PC-3 (cell line): Measurements from ENCODE around the gene SLC7A1. TPM values are rescaled to one million over a fixed set of nuclear protein-coding genes. Genes with fewer than 3 reads are reported as not detected.
A peak's percentile ranks its signal among the peaks of the same experiment; 100 is the strongest.

Experiments
- ATAC-seq: fragments of 200-7000 bp; cut with Tn5 transposase; 2 replicates; pipeline ENCODE4 v1.9.1; 2020; ENCODE audit warnings: mild to moderate bottlenecking, moderate library complexity
- BruUV-seq: library from RNA; stranded (reverse); fragments of 400-500 nt; replicated peaks from 2 replicates; lab custom pipeline; 2021; lab: Mats Ljungman, UMichigan
- CTCF ChIA-PET: fragments of 300-600 bp; sonication (Branson Sonifier 250); formaldehyde crosslinking; loops from one replicate; lab custom pipeline; 2022; ENCODE audit warnings: antibody characterized with exemption; lab: Charles Lee
- POLR2A ChIA-PET: fragments of 300-600 bp; sonication (Branson Sonifier 250); formaldehyde crosslinking; loops from one replicate; lab custom pipeline; 2022; ENCODE audit warnings: antibody characterized with exemption; ENCODE audit not compliant: unreplicated experiment; lab: Charles Lee
- DNase-seq: peaks from one replicate; pipeline ENCODE4 v3.0.0-alpha.2; 2015
- H2AFZ ChIP-seq: fragments of 300-600 bp; sonication (generic); 2 replicates; pipeline ENCODE4 v1.6.0; 2016; ENCODE audit warnings: antibody characterized with exemption, low read length
- H3F3A ChIP-seq: fragments of 300-600 bp; sonication (generic); one replicate; pipeline ENCODE4 v1.6.0; 2017; ENCODE audit warnings: antibody characterized with exemption, low read length, control low read depth, mild to moderate bottlenecking; ENCODE audit not compliant: unreplicated experiment
- H3K27ac ChIP-seq: fragments of 300-600 bp; sonication (generic); 2 replicates; pipeline ENCODE4 v1.5.1; 2016; ENCODE audit warnings: mild to moderate bottlenecking, low read length
- H3K27me3 ChIP-seq: fragments of 300-600 bp; sonication (generic); 2 replicates; pipeline ENCODE4 v1.6.1; 2016; ENCODE audit warnings: low read length, mixed read lengths
- H3K36me3 ChIP-seq: fragments of 300-600 bp; sonication (generic); 2 replicates; pipeline ENCODE4 v1.6.1; 2016; ENCODE audit warnings: low read depth, mixed run types, low read length, mixed read lengths
- H3K4me1 ChIP-seq: fragments of 300-600 bp; sonication (generic); 2 replicates; pipeline ENCODE4 v1.5.1; 2016; ENCODE audit warnings: low read length; ENCODE audit not compliant: insufficient read depth
- H3K4me2 ChIP-seq: fragments of 300-600 bp; sonication (generic); 2 replicates; pipeline ENCODE4 v1.6.0; 2016; ENCODE audit warnings: low read length
- H3K4me3 ChIP-seq: fragments of 300-600 bp; sonication (generic); 2 replicates; pipeline ENCODE4 v1.5.1; 2016; ENCODE audit warnings: mild to moderate bottlenecking, low read length, mixed read lengths
- H3K79me2 ChIP-seq: fragments of 300-600 bp; sonication (generic); 2 replicates; pipeline ENCODE4 v1.6.1; 2017; ENCODE audit warnings: low read length, mixed read lengths
- H3K9ac ChIP-seq: fragments of 300-600 bp; sonication (generic); 2 replicates; pipeline ENCODE4 v1.6.0; 2016; ENCODE audit warnings: mild to moderate bottlenecking, low read length
- H3K9me2 ChIP-seq: fragments of 300-600 bp; sonication (generic); replicated peaks from 2 replicates; pipeline ENCODE4 v1.6.1; 2016; ENCODE audit warnings: mixed run types, low read length, mixed read lengths
- H3K9me3 ChIP-seq: fragments of 300-600 bp; sonication (generic); 2 replicates; pipeline ENCODE4 v1.6.1; 2016; ENCODE audit warnings: low read length, mixed read lengths
- H4K20me1 ChIP-seq: fragments of 300-600 bp; sonication (generic); 2 replicates; pipeline ENCODE4 v1.6.1; 2016; ENCODE audit warnings: low read length, mixed read lengths
- CTCF ChIP-seq: fragments of 300-600 bp; sonication (generic); conservative IDR thresholded peaks from 2 replicates; pipeline ENCODE4 v1.5.1; 2017; ENCODE audit warnings: antibody characterized with exemption, low read depth, mild to moderate bottlenecking, low read length
- EZH2 ChIP-seq: fragments of 300-600 bp; sonication (generic); IDR thresholded peaks from one replicate; pipeline ENCODE4 v1.6.1; 2017; ENCODE audit warnings: antibody characterized with exemption, mild to moderate bottlenecking, low read length; ENCODE audit not compliant: unreplicated experiment
- EZH2phosphoT487 ChIP-seq: fragments of 300-600 bp; sonication (generic); IDR thresholded peaks from 2 replicates; pipeline ENCODE4 v1.6.1; 2018; ENCODE audit warnings: mild to moderate bottlenecking, antibody characterized with exemption, low read length, borderline replicate concordance
- intact Hi-C: fragments of 100-400 bp; cut with micrococcal nuclease; formaldehyde crosslinking; loops from 2 replicates; pipeline ENCODE4 v1.9.0; 2023
- total RNA-seq: library from RNA; depleted of rRNA; stranded (reverse); fragments of >200 nt; gene quantifications from 2 replicates; pipeline ENCODE4 v1.2.3, GENCODE V29; 2014

The SLC7A1 gene
- total RNA-seq, 1 experiment from 2014 or later, result 19.5 TPM

GRCh38 chr13:29578300-29579085 lies 17.0 kb downstream of the SLC7A1 start:
- no peak overlapping the region for H3K4me2 ChIP-seq
- BruUV-seq, result no TSS peak

GRCh38 chr13:29577136-29578051 lies 18.1 kb downstream of the SLC7A1 start:
- Histone ChIP-seq H3K27me3 (no peaks in the 10 kb centered on the region), H3K9me3 (no peaks in the 10 kb centered on the region), H3K4me1 (0 out of 2 replicates have a peak, but pooled peaks cover 8% of the 10 kb centered on the region), H3K79me2 (peaks cover 100% of the 10 kb centered on the region), H3K36me3 (no peaks in the 10 kb centered on the region), H2AFZ (no peak overlapping the region), H3K9me2 (no peaks in the 10 kb centered on the region), H4K20me1 (peaks cover 45% of the 10 kb centered on the region), H3K27ac (no peak overlapping the region), H3F3A (no peaks in the 10 kb centered on the region), H3K4me2 (no peak overlapping the region), H3K4me3 (no peak overlapping the region), H3K9ac (no peak overlapping the region)
- CTCF ChIA-PET, result no interaction called here
- BruUV-seq, result no TSS peak
- no peak for TF ChIP-seq EZH2phosphoT487
- TF ChIP-seq CTCF, result no peak
- TF ChIP-seq EZH2, result no peak
- ATAC-seq, result peak; percentile 43
- DNase-seq, result peak; percentile 32
- intact Hi-C loops, result no loop called here
- POLR2A ChIA-PET, result no interaction called here

More at GRCh38 chr13:29578300-29579085, 17.0 kb downstream of the SLC7A1 start:
- H4K20me1 ChIP-seq, result peaks cover 49% of the 10 kb centered on the region
- no peak for TF ChIP-seq EZH2
- TF ChIP-seq EZH2phosphoT487, result no peak
- TF ChIP-seq CTCF, result no peak
- peaks cover 100% of the 10 kb centered on the region for H3K79me2 ChIP-seq
- H3K4me1 ChIP-seq, result peaks cover 16% of the 10 kb centered on the region
- POLR2A ChIA-PET, result no interaction called here
- no peaks in the 10 kb centered on the region for H3K9me3 ChIP-seq
- H3K27ac ChIP-seq, result no peak overlapping the region
- H3K27me3 ChIP-seq, result no peaks in the 10 kb centered on the region
- CTCF ChIA-PET, result no interaction called here
- no peak overlapping the region for H2AFZ ChIP-seq
- no peak overlapping the region for H3K9ac ChIP-seq
- no peaks in the 10 kb centered on the region for H3K9me2 ChIP-seq
- intact Hi-C loops, result no loop called here
- DNase-seq (no peak), ATAC-seq (no peak)
- H3K36me3 ChIP-seq, result no peaks in the 10 kb centered on the region
- no peak overlapping the region for H3K4me3 ChIP-seq
- H3F3A ChIP-seq, result no peaks in the 10 kb centered on the region
